Breast epithelium (tissue), 3 donors: Measurements from ENCODE around the gene HPCA.

ENCODE experiments used
- CTCF ChIP-seq, 3 donors: fragments of 450-650 bp; IDR thresholded peaks; one replicate each; pipeline ENCODE4 v1.5.1; 2016 to 2017; ENCODE audit warnings: antibody characterized with exemption in 3 of 3, mild to moderate bottlenecking in 3 of 3, moderate library complexity in 3 of 3
- POLR2AphosphoS5 ChIP-seq, 3 donors: sonication (generic); formaldehyde crosslinking; IDR thresholded peaks; one replicate each; pipeline ENCODE4 v1.6.1; 2017; ENCODE audit warnings: antibody characterized with exemption in 3 of 3

GRCh38 chr1:32897082-32898049, 11.1 kb downstream of the HPCA start:
- no peak for TF ChIP-seq CTCF (IDR thresholded peaks at IDR 0.05)
- TF ChIP-seq POLR2AphosphoS5 (IDR thresholded peaks at IDR 0.05), result no peak
